ENCODE results near the gene AK2.
A peak's percentile ranks its signal among the peaks of the same experiment; 100 is the strongest.
"Not testable (repeated sequence)": the region's sequence is repeated elsewhere in the genome, so short reads cannot be mapped to it uniquely, and the experiment has no call there.

AK2 gene

DNA sequence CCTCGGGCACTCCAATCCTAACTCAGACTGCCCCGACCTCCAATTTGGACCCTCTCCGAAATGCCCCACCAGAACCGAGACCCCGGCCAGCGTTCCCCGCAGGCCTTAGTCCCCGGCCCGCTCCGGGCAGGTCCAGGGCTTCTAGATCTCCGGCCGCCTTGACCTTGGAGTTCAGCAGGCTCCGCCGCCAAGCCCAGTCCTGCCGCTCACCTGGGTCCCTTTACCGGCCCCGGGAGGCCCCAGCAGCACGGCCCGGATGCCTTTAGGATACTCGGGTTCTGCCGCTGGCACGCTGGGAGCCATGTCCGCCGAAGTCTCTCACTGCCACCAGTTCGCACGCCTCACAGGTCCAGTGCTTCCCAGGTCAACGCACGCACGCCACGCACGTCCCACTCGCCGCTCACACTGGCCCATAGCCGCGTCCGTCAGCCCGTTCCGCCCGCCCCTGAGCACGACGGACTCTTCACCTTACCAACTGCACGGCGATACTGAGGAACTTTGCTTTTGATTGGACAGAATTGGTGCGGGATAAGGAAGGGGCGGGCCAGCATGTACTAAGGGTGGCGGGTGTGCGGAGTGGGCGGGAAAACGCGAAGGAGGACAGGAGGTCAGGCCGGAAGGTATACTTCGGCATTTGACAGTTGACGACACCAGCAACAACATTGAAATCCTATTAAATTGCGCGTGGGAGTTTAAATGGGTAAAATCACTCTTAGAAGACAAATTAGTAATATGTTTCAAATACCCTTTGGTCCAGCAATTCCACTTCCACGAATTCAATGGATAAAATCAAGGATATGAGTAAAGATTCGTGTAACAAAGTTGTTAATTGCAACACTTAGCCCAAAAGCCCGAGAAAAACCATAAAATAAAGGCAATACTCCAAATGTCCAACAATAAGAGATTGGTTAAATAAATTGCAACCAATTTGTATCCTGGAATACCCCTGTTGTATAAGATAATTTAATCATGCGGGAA, at the start of gene AK2:
TSS of gene AK2 (minus strand) at position 358 of the 978 bp plus-strand sequence. CDS start at position 303, 55 bp downstream.
- DNase-seq (ENCODE audit: low spot score): peak; percentile 93

DNA sequence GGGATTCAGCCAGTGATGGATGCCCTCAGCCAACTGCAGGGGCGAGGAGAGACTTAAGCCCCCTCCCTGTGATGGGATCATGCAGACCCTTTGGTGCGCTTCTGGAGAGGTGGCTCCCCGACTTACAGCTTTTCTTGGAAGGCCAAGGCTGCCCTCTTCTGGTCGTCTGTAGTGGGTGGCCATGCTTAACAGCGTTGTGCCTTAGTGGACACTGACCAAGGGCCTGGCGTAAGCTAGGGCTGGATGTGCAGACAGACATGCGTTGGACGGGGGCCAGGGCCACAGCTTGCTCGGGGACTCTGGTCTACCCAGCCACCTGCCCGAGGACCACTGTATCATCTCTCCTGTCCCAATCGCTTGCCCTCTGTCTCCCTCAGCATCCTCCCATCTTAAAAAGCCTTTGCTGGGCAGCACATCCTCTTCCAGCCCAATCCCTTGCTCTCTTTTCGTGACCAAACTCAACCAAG, 49.7 kb upstream of the AK2 start:
- peak; percentile 85 for DNase-seq (ENCODE audit: low spot score)

- DNase-seq (ENCODE audit: low spot score): no peak
Observed at GRCh38 chr1:33085332-33085731, 48.6 kb upstream of the AK2 start.

DNA sequence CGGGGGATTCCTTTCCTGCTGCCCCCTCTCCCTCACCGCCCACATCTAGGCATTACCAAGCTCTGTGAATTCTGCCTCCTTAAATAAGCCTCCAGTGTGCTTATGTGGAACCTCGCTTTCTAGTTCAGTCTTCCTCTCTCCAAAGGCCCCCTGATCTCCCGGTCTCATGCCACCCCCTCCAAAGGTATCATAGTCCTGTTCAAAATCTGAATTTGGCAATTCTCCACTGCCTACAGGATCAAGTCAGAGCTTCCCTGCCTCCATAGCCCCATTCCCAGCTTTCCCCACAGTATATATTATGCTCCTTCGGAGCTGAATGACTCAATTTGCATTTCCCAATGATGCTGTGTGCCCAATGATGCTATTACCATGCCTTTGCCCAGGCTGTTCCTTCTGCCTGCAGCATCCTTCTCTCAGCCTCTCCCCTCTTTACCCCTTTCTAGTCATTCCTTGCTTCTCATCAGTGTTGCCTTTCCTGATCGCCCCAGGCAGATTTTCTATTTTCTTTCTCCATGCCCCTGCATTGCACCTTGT, 46.0 kb upstream of the AK2 start:
- DNase-seq (ENCODE audit: low spot score): no peak

DNA sequence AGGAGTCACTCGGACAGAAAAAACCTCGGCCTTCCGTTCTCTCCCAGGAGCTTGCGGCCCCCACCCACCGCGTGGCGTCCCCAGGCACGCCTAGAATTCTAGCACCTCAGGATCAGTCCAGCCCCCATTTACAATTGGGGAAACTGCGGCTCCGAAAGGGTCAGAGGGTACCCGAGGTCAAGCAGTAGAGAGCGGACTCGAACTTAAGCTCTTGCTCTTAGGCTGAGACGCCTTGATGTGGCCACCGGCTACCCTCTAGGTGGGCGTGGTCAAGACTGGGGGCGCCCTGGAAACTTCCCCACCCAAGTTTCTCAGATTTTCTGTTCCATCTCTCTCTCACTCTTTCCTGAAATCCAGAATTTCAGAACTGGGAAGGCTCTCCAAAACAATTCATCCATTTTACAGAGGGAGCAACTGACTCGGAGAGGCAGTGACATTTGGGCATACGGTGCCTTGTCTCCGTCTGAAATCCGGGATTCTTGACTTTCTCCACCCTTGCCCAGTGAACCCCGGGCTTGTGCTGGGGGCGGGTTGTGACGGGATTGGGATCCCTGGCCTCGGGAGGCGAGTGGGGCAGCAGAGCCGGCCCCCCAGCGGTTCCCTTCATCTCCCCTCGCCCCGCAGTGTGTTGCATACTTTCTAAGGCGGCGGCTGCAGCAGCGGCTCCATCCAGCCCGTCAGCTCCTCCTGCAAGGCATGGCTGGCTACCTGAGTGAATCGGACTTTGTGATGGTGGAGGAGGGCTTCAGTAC, 45.0 kb upstream of the AK2 start:
- peak; percentile 61 for DNase-seq (ENCODE audit: low spot score)

DNA sequence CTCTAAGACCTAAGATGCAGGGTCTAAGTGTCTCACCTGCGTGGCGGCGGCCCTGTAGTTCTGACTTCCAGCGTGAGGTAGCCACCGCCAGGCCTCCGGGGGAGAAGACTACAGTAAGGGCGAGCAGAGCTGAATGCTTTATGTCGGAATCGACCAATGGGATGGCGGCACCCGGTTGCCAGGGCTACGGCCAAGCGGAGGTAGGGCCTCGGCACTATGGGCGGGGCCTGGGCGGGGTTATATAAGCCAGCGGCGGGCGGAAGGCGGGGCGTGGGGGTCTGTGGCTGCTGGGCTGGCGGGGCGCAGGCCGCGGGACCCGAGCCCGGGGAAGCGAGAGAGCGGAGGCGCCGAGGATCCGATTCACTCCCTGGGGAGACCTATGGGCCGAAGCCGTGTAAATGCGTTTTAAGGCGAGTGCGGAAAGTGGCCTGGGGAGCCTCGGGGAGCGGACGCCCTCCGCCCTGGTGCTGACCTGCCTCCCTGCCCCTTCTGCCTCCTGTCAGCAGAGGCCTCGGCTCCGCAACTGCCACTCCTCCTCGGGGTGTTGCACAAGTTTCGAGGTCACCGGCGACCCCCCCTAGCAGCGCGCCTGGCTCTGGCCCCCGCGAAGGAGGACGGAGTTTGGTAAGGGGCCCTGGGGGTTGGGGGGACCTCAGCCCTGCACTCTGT, 44.3 kb upstream of the AK2 start, which contains the start of gene AZIN2:
TSS of gene AZIN2 (plus strand) at position 269 of the 669 bp plus-strand sequence. CDS start 1,097 bp downstream, outside the sequence.
- peak; percentile 98 for DNase-seq (ENCODE audit: low spot score)

- no peak for DNase-seq (ENCODE audit: low spot score)
Observed at GRCh38 chr1:33080373-33080772, 43.7 kb upstream of the AK2 start.

DNA sequence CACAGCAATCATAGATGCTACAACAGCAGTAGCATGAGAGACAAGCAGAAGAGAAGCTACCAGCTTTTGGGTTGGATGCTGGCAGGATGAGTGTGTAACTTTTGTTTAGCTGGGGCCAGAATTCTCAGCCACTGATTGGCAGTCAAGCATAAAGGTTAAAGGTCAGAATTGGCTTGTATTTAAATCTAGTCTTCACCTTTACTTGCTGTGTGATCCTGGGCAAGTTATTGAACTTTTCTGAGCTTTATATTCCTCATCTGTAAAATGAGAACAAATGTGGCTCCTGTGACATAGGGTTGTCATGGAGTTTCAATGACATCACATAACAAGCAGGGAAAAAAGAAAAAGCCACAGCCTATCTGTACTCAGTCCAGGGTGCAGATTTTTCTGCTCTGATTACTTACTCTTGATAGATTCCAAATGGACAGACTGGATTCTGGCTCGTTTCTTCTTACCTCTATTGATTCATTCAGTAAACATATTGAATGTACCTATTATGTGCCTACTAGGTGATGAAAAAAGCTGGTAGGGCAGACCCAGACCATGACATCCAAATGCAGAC, 41.4 kb upstream of the AK2 start:
- DNase-seq (ENCODE audit: low spot score): no peak

GRCh38 chr1:33074193-33074945, 37.7 kb upstream of the AK2 start:
- DNase-seq (ENCODE audit: low spot score): no peak

- no peak for DNase-seq (ENCODE audit: low spot score)
Observed at GRCh38 chr1:33072707-33073106, 36.0 kb upstream of the AK2 start.

- no peak for DNase-seq (ENCODE audit: low spot score)
Observed at GRCh38 chr1:33070628-33071027, 33.9 kb upstream of the AK2 start.

GRCh38 chr1:33068108-33068507, 31.4 kb upstream of the AK2 start:
- DNase-seq (ENCODE audit: low spot score): not testable (repeated sequence)

- not testable (repeated sequence) for DNase-seq (ENCODE audit: low spot score)
Observed at GRCh38 chr1:33066477-33066876, 29.8 kb upstream of the AK2 start.

- no peak for DNase-seq (ENCODE audit: low spot score)
Observed at GRCh38 chr1:33065301-33065700, 28.6 kb upstream of the AK2 start.

- not testable (repeated sequence) for DNase-seq (ENCODE audit: low spot score)
Observed at GRCh38 chr1:33064284-33064683, 27.6 kb upstream of the AK2 start.

DNA sequence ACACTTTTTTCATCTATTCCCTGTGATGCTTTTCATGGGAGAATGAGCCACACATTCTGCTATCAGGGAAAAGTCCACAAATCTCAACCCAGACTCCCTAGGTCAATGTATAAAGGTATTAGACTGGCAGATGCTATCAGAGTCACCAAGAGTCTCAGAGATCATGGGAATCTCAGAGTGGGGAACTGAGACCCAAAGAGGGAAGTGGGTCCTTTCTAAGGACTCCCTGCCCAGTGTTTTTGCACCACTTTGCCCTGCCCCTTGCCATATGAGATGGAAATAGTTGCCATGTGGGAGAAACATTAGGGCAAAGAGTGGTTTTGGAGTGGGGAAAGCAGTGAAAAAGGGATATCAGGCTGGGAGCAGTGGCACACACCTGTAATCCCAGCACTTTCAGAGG, 25.2 kb upstream of the AK2 start:
- no peak for DNase-seq (ENCODE audit: low spot score)

GRCh38 chr1:33060579-33061083, 23.9 kb upstream of the AK2 start:
- no peak for DNase-seq (ENCODE audit: low spot score)

DNA sequence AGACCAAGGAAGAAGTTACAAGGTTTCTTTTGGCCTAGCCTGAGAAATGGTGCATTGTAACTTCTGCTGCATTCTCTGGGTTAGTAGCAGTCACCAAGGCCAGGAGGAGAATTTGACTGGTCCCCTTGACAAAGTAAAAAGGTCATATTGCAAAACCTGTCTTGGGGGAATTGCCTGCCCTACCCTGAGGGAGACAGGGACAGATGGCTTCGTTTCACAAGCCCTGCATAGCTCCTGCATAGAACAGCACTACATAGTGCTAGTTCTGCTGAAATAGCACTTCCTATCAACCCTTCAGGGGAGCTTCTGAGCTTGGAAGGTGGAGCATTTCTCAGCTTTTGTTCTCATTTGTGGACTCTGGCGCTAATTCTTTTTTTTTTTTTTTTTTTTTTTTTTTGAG, 20.4 kb upstream of the AK2 start:
- DNase-seq (ENCODE audit: low spot score): no peak

DNA sequence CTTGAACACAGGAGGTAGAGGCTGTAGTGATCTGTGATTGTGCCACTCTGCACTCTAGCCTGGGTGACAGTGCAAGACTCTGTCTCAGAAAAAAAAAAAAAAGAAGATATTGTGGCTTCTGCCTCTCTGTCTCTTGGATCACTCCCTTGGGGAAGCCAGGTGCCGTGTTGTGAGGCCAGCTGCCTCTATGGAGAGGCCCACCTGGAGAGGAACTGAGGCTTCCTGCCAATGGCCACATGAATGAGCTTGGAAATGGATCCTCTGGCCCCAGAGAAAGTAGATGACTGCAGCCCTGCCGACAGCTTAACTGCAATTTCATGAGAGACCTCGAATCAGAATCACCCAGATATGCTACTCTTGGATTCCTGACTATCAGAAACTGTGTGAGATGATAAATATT, 19.7 kb upstream of the AK2 start:
- DNase-seq (ENCODE audit: low spot score): no peak

DNA sequence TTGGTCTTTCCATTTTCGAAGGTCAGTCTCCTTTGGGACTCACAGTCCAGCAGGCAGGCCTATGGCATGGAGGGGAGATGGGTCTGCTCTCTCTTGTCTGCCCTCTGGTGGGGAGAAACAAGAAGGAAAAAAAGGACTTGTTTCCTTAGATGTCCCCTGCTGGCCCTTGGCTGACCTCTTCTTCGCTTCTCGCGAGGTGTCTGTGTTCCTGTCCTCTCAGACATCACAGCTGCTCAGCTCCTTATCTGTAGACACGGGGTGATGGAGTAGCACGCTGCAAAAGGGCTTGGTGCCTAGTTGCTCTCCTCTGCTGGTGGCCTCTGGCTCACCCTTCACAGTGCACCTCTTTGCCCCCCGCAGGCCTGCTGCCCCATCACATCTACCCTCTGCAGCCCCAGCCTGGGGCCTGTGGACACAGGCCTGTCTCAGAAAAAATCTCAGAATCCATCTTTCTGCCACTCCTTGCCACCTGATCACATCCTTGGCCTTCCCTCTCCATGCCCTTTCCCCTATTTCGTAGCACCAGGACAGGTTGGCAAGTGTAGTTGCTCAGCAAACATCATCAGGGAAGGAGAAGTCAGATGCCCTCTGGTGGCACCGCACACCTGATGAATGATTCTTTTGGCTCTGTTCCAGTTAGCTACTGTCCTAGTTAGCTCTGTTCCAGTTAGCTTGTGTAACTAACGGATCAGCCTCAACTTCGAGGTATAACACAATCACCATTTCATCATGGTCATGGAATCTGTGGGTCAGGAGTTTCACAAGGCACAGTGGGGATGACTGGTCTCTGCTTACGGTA, 18.7 kb upstream of the AK2 start:
- peak; percentile 71 for DNase-seq (ENCODE audit: low spot score)

Data from ecto neural progenitor cell (in vitro differentiated cells).